Glutamatergic neuron (in vitro differentiated cells): ENCODE data around the gene GALNT9. TPM values are rescaled to one million over a fixed set of nuclear protein-coding genes. Genes with fewer than 3 reads are reported as not detected.

Experiments used
- DNase-seq: peaks from one replicate; pipeline ENCODE4 v3.0.0; 2022
- H3K27ac Mint-ChIP-seq: one replicate; pipeline ENCODE4 v1.8.0; 2020; ENCODE audit warnings: mild to moderate bottlenecking, mixed read lengths, inconsistent platforms; ENCODE audit not compliant: unreplicated experiment
- H3K27me3 Mint-ChIP-seq: one replicate; pipeline ENCODE4 v1.8.0; 2020; ENCODE audit warnings: mild to moderate bottlenecking, moderate library complexity, mixed read lengths, inconsistent platforms; ENCODE audit not compliant: unreplicated experiment
- H3K36me3 Mint-ChIP-seq: one replicate; pipeline ENCODE4 v1.8.0; 2020; ENCODE audit warnings: mild to moderate bottlenecking, mixed read lengths, inconsistent platforms; ENCODE audit not compliant: unreplicated experiment
- H3K4me1 Mint-ChIP-seq: one replicate; pipeline ENCODE4 v1.8.0; 2020; ENCODE audit warnings: mild to moderate bottlenecking, low read depth, mixed read lengths, inconsistent platforms; ENCODE audit not compliant: unreplicated experiment
- H3K4me3 Mint-ChIP-seq: one replicate; pipeline ENCODE4 v1.8.0; 2020; ENCODE audit warnings: mild to moderate bottlenecking, mixed read lengths, inconsistent platforms; ENCODE audit not compliant: unreplicated experiment
- H3K9me3 Mint-ChIP-seq: one replicate; pipeline ENCODE4 v1.8.0; 2020; ENCODE audit warnings: mild to moderate bottlenecking, moderate library complexity, mixed read lengths, inconsistent platforms; ENCODE audit not compliant: unreplicated experiment
- CTCF ChIP-seq: fragments of 200-600 bp; sonication (generic); IDR thresholded peaks from one replicate; pipeline ENCODE4 v1.5.0; 2021; ENCODE audit not compliant: partially characterized antibody, unreplicated experiment
- total RNA-seq: library from RNA; stranded (reverse); fragmentation: NEBNext Ultra II Directional; extraction: Animal tissue kit (Norgen Biotek cat#: 25700); gene quantifications from one replicate; pipeline ENCODE4 v1.2.1, GENCODE V29; 2021; ENCODE audit not compliant: unreplicated experiment

GALNT9 gene
- total RNA-seq, 1 donor from 2014 or later = 13.7 TPM

- H3K36me3 Mint-ChIP-seq = no peaks in the 10 kb centered on the region
- no peak overlapping the region for H3K27ac Mint-ChIP-seq
- peak; percentile 54 for DNase-seq
- H3K27me3 Mint-ChIP-seq = no peaks in the 10 kb centered on the region
- H3K4me3 Mint-ChIP-seq = no peak overlapping the region
- H3K9me3 Mint-ChIP-seq = no peaks in the 10 kb centered on the region
- peaks cover 6% of the 10 kb centered on the region for H3K4me1 Mint-ChIP-seq
- no peak for TF ChIP-seq CTCF
These were observed 174.2 kb downstream of the GALNT9 start for GRCh38 chr12:132154941-132155770.

GRCh38 chr12:132154341-132154761 is 175.0 kb downstream of the GALNT9 start:
- peak; percentile 24 for DNase-seq
- Mint-ChIP-seq H3K27me3 (no peaks in the 10 kb centered on the region), H3K4me1 (peaks cover 2% of the 10 kb centered on the region), H3K9me3 (no peaks in the 10 kb centered on the region), H3K27ac (no peak overlapping the region), H3K36me3 (no peaks in the 10 kb centered on the region), H3K4me3 (no peak overlapping the region)
- TF ChIP-seq CTCF = no peak

GRCh38 chr12:132153501-132154340 is 175.7 kb downstream of the GALNT9 start:
- no peaks in the 10 kb centered on the region for H3K36me3 Mint-ChIP-seq
- DNase-seq = peak; percentile 88
- no peaks in the 10 kb centered on the region for H3K27me3 Mint-ChIP-seq
- H3K4me3 Mint-ChIP-seq = no peak overlapping the region
- H3K4me1 Mint-ChIP-seq = peaks cover 2% of the 10 kb centered on the region
- peak; percentile 91 for TF ChIP-seq CTCF
- no peaks in the 10 kb centered on the region for H3K9me3 Mint-ChIP-seq
- no peak overlapping the region for H3K27ac Mint-ChIP-seq

GRCh38 chr12:132152953-132153352 is 176.4 kb downstream of the GALNT9 start:
- Mint-ChIP-seq H3K4me1 (peaks cover 2% of the 10 kb centered on the region), H3K36me3 (no peaks in the 10 kb centered on the region), H3K27me3 (peaks cover 2% of the 10 kb centered on the region), H3K27ac (no peak overlapping the region), H3K9me3 (no peaks in the 10 kb centered on the region), H3K4me3 (no peak overlapping the region)
- peak; percentile 17 for DNase-seq
- TF ChIP-seq CTCF = no peak
